ENCODE results near the gene ZNF525. TPM values are rescaled to one million over a fixed set of nuclear protein-coding genes. Genes with fewer than 3 reads are reported as not detected.

The ZNF525 gene
- total and polyA plus RNA-seq, 2 of the 13 experiments (the other 11 are each of a cell fraction or from before 2014, with no cell fraction given), result 3.4 to 8.7 TPM

- TF ChIP-seq ZNF468 (CRISPR knock-in tag; IDR thresholded peaks at IDR 0.05) (no peak), ZBTB38 (CRISPR knock-in tag; IDR thresholded peaks at IDR 0.05) (peak; percentile 77; the same call in 1 of the 2 replicates), IRF2 (CRISPR knock-in tag; IDR thresholded peaks at IDR 0.05) (0 out of 2 replicates have a peak, but pooled peaks have one; percentile 18), MTERF4 (CRISPR knock-in tag; IDR thresholded peaks at IDR 0.05) (no peak), NR2F6 (IDR thresholded peaks at IDR 0.05) (no peak), NR2F6 (CRISPR knock-in tag; IDR thresholded peaks at IDR 0.05) (peak; percentile 9; the same call in 1 of the 2 replicates), SAP130 (CRISPR knock-in tag; IDR thresholded peaks at IDR 0.05; ENCODE audit: low read depth) (peak; percentile 48; the same call in 1 of the 2 replicates), RARG (CRISPR knock-in tag; IDR thresholded peaks at IDR 0.05; ENCODE audit: low read depth) (no peak), POLR2A (IDR thresholded peaks at IDR 0.05; ENCODE audit: insufficient read depth in 1 of 2, low read depth in 2 of 2, low read length in 2 of 2) (no peak), RAD51 (IDR thresholded peaks at IDR 0.05; ENCODE audit: borderline replicate concordance) (no peak), RXRB (CRISPR knock-in tag; IDR thresholded peaks at IDR 0.05; ENCODE audit: borderline replicate concordance) (0 out of 2 replicates have a peak, but pooled peaks have one; percentile 27), IRF9 (CRISPR knock-in tag; IDR thresholded peaks at IDR 0.05; ENCODE audit: borderline replicate concordance) (no peak), XBP1 (CRISPR knock-in tag; IDR thresholded peaks at IDR 0.05) (no peak), KDM2A (CRISPR knock-in tag; IDR thresholded peaks at IDR 0.05; ENCODE audit: borderline replicate concordance, low read depth) (peak; percentile 39; the same call in 1 of the 2 replicates), NFYC (CRISPR knock-in tag; IDR thresholded peaks at IDR 0.05) (no peak), FOXO1 (CRISPR knock-in tag; IDR thresholded peaks at IDR 0.05) (0 out of 2 replicates have a peak, but pooled peaks have one; percentile 12), FOXA3 (CRISPR knock-in tag; IDR thresholded peaks at IDR 0.05) (peak; percentile 31; the same call in 1 of the 2 replicates), FOXA1 (IDR thresholded peaks at IDR 0.05) (no peak), FOXA1 (CRISPR knock-in tag; IDR thresholded peaks at IDR 0.05) (0 out of 2 replicates have a peak, but pooled peaks have one; percentile 12)
- TF ChIP-seq, protein P1, sequence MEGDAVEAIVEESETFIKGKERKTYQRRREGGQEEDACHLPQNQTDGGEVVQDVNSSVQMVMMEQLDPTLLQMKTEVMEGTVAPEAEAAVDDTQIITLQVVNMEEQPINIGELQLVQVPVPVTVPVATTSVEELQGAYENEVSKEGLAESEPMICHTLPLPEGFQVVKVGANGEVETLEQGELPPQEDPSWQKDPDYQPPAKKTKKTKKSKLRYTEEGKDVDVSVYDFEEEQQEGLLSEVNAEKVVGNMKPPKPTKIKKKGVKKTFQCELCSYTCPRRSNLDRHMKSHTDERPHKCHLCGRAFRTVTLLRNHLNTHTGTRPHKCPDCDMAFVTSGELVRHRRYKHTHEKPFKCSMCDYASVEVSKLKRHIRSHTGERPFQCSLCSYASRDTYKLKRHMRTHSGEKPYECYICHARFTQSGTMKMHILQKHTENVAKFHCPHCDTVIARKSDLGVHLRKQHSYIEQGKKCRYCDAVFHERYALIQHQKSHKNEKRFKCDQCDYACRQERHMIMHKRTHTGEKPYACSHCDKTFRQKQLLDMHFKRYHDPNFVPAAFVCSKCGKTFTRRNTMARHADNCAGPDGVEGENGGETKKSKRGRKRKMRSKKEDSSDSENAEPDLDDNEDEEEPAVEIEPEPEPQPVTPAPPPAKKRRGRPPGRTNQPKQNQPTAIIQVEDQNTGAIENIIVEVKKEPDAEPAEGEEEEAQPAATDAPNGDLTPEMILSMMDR (CRISPR knock-in tag; IDR thresholded peaks at IDR 0.05), result peak; percentile 94
- TF ChIP-seq, protein P2, sequence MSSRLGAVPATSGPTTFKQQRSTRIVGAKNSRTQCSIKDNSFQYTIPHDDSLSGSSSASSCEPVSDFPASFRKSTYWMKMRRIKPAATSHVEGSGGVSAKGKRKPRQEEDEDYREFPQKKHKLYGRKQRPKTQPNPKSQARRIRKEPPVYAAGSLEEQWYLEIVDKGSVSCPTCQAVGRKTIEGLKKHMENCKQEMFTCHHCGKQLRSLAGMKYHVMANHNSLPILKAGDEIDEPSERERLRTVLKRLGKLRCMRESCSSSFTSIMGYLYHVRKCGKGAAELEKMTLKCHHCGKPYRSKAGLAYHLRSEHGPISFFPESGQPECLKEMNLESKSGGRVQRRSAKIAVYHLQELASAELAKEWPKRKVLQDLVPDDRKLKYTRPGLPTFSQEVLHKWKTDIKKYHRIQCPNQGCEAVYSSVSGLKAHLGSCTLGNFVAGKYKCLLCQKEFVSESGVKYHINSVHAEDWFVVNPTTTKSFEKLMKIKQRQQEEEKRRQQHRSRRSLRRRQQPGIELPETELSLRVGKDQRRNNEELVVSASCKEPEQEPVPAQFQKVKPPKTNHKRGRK (CRISPR knock-in tag; IDR thresholded peaks at IDR 0.05), result no peak
- TF ChIP-seq, protein P3, sequence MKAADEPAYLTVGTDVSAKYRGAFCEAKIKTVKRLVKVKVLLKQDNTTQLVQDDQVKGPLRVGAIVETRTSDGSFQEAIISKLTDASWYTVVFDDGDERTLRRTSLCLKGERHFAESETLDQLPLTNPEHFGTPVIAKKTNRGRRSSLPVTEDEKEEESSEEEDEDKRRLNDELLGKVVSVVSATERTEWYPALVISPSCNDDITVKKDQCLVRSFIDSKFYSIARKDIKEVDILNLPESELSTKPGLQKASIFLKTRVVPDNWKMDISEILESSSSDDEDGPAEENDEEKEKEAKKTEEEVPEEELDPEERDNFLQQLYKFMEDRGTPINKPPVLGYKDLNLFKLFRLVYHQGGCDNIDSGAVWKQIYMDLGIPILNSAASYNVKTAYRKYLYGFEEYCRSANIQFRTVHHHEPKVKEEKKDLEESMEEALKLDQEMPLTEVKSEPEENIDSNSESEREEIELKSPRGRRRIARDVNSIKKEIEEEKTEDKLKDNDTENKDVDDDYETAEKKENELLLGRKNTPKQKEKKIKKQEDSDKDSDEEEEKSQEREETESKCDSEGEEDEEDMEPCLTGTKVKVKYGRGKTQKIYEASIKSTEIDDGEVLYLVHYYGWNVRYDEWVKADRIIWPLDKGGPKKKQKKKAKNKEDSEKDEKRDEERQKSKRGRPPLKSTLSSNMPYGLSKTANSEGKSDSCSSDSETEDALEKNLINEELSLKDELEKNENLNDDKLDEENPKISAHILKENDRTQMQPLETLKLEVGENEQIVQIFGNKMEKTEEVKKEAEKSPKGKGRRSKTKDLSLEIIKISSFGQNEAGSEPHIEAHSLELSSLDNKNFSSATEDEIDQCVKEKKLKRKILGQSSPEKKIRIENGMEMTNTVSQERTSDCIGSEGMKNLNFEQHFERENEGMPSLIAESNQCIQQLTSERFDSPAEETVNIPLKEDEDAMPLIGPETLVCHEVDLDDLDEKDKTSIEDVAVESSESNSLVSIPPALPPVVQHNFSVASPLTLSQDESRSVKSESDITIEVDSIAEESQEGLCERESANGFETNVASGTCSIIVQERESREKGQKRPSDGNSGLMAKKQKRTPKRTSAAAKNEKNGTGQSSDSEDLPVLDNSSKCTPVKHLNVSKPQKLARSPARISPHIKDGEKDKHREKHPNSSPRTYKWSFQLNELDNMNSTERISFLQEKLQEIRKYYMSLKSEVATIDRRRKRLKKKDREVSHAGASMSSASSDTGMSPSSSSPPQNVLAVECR (CRISPR knock-in tag; IDR thresholded peaks at IDR 0.05; ENCODE audit: borderline replicate concordance), result peak; percentile 45; the same call in 1 of the 2 replicates
Measured at GRCh38 chr19:53424968-53425597, 59.6 kb downstream of the ZNF525 start (continued).

Measured in HepG2 (cell line).